ENCODE results near the gene ADAMTSL2. TPM values are rescaled to one million over a fixed set of nuclear protein-coding genes. Genes with fewer than 3 reads are reported as not detected.

Gene ADAMTSL2
- total and polyA plus RNA-seq, 2 of the 13 experiments (the other 11 are each of a cell fraction or from before 2014, with no cell fraction given) = 1.9 to 3.8 TPM

DNA sequence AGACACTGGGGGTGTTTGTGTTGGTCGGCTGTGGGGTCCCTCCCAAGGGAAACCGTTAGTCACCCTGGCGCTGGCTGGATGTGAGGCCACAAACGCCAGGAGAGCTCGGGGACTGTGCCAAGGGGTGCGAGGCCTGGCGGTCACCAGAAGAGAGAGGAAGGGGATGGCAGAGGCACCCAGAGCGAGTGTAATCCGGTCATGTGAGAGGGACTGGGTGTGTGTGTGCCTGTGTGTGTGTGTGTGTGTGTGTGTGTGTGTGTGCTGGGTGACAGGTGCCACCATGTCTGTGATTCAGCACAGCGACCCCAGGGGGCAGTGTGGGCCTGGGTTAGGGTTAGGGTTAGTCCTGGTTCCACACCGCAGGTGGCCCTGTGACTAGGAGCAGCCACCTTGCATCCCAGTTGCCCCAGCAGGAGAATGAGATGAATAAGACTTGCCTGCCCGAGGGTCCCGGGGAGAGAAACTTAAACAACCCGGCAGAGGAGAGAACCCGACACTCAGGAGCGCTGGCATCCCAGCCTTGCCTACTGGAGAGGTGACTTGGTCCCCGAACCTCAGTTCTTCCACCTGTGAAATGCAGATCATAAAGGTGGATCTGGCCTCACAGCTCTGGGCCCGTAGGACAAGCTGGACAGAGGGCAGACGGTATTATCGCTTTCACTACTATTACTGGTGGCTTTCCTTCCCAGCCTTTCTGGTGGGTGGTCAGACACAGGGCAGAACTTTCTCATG lies 1.4 kb upstream of the ADAMTSL2 start (continued):
- TF ChIP-seq BCLAF1 (IDR thresholded peaks at IDR 0.05) (no peak), ZNF253 (CRISPR knock-in tag; IDR thresholded peaks at IDR 0.05; ENCODE audit: borderline replicate concordance) (no peak), ZNF615 (CRISPR knock-in tag; IDR thresholded peaks at IDR 0.05; ENCODE audit: borderline replicate concordance) (no peak), GFI1 (CRISPR knock-in tag; IDR thresholded peaks at IDR 0.05; ENCODE audit: borderline replicate concordance) (no peak), PHF8 (CRISPR knock-in tag; IDR thresholded peaks at IDR 0.05) (no peak), SMC3 (IDR thresholded peaks at IDR 0.05; ENCODE audit: low read length) (peak; percentile 68), ZSCAN30 (CRISPR knock-in tag; IDR thresholded peaks at IDR 0.05) (no peak), ZNF331 (CRISPR knock-in tag; IDR thresholded peaks at IDR 0.05) (no peak), SP4 (CRISPR knock-in tag; IDR thresholded peaks at IDR 0.05) (0 out of 2 replicates have a peak, but pooled peaks have one; percentile 4), ZFX (CRISPR knock-in tag; IDR thresholded peaks at IDR 0.05; ENCODE audit: low read depth) (peak; percentile 69), ATF1 (CRISPR knock-in tag; IDR thresholded peaks at IDR 0.05) (no peak), CREB1 (IDR thresholded peaks at IDR 0.05) (peak; percentile 4; the same call in 1 of the 2 replicates), CREB1 (CRISPR knock-in tag; IDR thresholded peaks at IDR 0.05) (no peak), FOSL2 (CRISPR knock-in tag; IDR thresholded peaks at IDR 0.05) (peak; percentile 31; the same call in 1 of the 2 replicates), ZNF343 (CRISPR knock-in tag; IDR thresholded peaks at IDR 0.05) (0 out of 2 replicates have a peak, but pooled peaks have one; percentile 47), ZNF574 (CRISPR knock-in tag; IDR thresholded peaks at IDR 0.05) (0 out of 2 replicates have a peak, but pooled peaks have one; percentile 22)
- TF ChIP-seq, protein P1, sequence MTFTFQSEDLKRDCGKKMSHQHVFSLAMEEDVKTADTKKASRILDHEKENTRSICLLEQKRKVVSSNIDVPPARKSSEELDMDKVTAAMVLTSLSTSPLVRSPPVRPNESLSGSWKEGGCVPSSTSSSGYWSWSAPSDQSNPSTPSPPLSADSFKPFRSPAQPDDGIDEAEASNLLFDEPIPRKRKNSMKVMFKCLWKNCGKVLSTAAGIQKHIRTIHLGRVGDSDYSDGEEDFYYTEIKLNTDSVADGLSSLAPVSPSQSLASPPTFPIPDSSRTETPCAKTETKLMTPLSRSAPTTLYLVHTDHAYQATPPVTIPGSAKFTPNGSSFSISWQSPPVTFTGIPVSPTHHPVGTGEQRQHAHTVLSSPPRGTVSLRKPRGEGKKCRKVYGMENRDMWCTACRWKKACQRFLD (CRISPR knock-in tag; IDR thresholded peaks at IDR 0.05; ENCODE audit: borderline replicate concordance) = 0 out of 2 replicates have a peak, but pooled peaks have one; percentile 27
- TF ChIP-seq, protein P2, sequence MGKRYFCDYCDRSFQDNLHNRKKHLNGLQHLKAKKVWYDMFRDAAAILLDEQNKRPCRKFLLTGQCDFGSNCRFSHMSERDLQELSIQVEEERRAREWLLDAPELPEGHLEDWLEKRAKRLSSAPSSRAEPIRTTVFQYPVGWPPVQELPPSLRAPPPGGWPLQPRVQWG (CRISPR knock-in tag; IDR thresholded peaks at IDR 0.05; ENCODE audit: borderline replicate concordance, low read depth) = no peak
